Bronchial epithelial cell (primary cell): Measurements from ENCODE around the gene CDC42BPA. TPM values are rescaled to one million over a fixed set of nuclear protein-coding genes. Genes with fewer than 3 reads are reported as not detected.
A peak's percentile ranks its signal among the peaks of the same experiment; 100 is the strongest.

Experiments used
- DNase-seq: peaks from one replicate; pipeline ENCODE4 v3.0.0-alpha.2; 2010; ENCODE audit warnings: low read depth
- FAIRE-seq: peaks from 2 replicates; lab custom pipeline; 2011; peaks lifted over from hg19 to GRCh38; lab: Jason Lieb, UNC
- H3K27me3 ChIP-seq: 2 replicates; pipeline ENCODE4 v1.5.1; 2011; ENCODE audit warnings: low read length; ENCODE audit not compliant: control insufficient read depth, insufficient read depth
- H3K36me3 ChIP-seq: 2 replicates; pipeline ENCODE4 v1.5.1; 2011; ENCODE audit warnings: low read length; ENCODE audit not compliant: control insufficient read depth, insufficient read depth
- H3K4me3 ChIP-seq: 2 replicates; pipeline ENCODE4 v1.5.1; 2011; ENCODE audit warnings: mild to moderate bottlenecking, low read depth, low read length, control low read depth
- total RNA-seq: library from RNA; depleted of rRNA; stranded (reverse); fragments of >200 nt; gene quantifications from 2 replicates; pipeline ENCODE4 v1.2.1, GENCODE V29; 2014
- TF ChIP-seq, protein P1 (sequence below): IDR thresholded peaks from 2 replicates; pipeline ENCODE4 v1.5.1; 2011; ENCODE audit warnings: mild to moderate bottlenecking, moderate library complexity, low read length, control low read depth, inconsistent platforms; ENCODE audit not compliant: insufficient read depth, severe bottlenecking

CDC42BPA gene, protein sequence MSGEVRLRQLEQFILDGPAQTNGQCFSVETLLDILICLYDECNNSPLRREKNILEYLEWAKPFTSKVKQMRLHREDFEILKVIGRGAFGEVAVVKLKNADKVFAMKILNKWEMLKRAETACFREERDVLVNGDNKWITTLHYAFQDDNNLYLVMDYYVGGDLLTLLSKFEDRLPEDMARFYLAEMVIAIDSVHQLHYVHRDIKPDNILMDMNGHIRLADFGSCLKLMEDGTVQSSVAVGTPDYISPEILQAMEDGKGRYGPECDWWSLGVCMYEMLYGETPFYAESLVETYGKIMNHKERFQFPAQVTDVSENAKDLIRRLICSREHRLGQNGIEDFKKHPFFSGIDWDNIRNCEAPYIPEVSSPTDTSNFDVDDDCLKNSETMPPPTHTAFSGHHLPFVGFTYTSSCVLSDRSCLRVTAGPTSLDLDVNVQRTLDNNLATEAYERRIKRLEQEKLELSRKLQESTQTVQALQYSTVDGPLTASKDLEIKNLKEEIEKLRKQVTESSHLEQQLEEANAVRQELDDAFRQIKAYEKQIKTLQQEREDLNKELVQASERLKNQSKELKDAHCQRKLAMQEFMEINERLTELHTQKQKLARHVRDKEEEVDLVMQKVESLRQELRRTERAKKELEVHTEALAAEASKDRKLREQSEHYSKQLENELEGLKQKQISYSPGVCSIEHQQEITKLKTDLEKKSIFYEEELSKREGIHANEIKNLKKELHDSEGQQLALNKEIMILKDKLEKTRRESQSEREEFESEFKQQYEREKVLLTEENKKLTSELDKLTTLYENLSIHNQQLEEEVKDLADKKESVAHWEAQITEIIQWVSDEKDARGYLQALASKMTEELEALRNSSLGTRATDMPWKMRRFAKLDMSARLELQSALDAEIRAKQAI (N-terminal part only)
- total RNA-seq: 25.8 and 43.8 TPM in 2 replicates

DNA sequence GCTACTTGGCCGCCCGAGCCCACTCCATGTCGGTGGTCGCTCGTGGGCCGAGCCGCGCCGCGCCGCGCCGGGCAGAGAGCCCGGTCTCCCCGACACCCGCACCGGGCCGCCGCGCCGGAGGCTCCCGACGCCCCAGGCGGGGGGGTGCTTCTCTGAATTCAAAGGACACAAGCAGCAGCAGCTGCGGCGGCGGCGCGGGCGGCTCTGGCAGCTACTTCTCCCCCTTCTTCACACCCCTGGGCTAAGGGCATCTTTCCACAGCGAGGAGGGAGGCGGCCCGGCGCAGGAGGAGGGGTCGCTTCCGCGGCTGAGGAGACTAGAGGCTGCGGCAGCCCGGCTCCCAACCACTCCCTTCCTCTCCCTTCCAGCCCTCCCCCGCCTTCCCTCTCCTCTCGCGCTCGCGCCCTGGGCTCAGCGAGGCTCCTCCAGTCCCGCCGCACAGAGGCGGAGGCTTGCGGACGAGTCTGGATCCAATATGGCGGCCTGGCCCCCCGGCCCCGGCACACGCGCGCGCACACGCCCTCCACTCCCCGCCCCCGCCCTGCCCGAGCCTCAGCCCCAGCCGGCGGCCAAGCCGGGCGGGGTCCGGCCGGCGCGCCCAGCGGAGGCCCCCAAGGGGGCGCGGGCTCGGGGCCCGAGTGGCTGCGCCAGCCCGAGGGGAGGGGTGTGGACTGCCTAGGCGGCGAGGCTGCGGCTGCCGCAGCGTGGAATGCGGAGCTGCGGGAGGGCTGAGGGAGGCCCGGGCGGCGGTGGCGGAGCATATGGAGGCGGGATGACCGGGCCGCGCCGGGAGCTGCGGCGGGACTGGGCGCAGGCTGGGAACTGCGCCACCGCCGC lies at the start of gene CDC42BPA:
Gene CDC42BPA (minus strand): TSS at position 477 of the 837 bp plus-strand sequence. CDS start 1,310 bp downstream, outside the sequence.
- Histone ChIP-seq H3K27me3 (no peaks in the 10 kb centered on the region), H3K36me3 (no peaks in the 10 kb centered on the region), H3K4me3 (peak within 1 kb of the TSS; percentile 82)
- peak; percentile 73 for DNase-seq
- TF ChIP-seq, protein P1, sequence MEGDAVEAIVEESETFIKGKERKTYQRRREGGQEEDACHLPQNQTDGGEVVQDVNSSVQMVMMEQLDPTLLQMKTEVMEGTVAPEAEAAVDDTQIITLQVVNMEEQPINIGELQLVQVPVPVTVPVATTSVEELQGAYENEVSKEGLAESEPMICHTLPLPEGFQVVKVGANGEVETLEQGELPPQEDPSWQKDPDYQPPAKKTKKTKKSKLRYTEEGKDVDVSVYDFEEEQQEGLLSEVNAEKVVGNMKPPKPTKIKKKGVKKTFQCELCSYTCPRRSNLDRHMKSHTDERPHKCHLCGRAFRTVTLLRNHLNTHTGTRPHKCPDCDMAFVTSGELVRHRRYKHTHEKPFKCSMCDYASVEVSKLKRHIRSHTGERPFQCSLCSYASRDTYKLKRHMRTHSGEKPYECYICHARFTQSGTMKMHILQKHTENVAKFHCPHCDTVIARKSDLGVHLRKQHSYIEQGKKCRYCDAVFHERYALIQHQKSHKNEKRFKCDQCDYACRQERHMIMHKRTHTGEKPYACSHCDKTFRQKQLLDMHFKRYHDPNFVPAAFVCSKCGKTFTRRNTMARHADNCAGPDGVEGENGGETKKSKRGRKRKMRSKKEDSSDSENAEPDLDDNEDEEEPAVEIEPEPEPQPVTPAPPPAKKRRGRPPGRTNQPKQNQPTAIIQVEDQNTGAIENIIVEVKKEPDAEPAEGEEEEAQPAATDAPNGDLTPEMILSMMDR: no peak
- FAIRE-seq: no peak

DNA sequence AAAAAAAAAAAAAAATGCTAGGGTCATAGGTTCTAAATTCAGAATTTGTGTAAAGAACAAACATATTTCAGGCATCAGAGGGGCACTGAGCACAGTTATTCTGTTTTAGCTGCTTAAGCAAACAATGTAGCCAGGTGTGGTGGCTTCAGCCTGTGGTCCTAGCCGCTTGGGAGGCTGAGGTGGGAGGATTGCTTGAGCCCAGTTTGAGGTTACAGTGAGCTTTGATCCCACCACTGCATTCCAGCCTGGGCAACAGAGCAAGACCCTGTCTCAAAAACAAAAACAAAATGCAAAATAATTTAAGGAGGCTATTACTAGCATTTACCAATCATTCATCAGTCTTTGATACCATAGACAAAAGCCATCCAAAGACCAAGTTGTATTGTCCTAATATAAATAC lies 49.7 kb upstream of the CDC42BPA start:
- FAIRE-seq (no peak), DNase-seq (no peak)
- H3K36me3 ChIP-seq: no peaks in the 10 kb centered on the region
- TF ChIP-seq, protein P1: no peak
- no peak overlapping the region for H3K4me3 ChIP-seq
- H3K27me3 ChIP-seq: no peaks in the 10 kb centered on the region

DNA sequence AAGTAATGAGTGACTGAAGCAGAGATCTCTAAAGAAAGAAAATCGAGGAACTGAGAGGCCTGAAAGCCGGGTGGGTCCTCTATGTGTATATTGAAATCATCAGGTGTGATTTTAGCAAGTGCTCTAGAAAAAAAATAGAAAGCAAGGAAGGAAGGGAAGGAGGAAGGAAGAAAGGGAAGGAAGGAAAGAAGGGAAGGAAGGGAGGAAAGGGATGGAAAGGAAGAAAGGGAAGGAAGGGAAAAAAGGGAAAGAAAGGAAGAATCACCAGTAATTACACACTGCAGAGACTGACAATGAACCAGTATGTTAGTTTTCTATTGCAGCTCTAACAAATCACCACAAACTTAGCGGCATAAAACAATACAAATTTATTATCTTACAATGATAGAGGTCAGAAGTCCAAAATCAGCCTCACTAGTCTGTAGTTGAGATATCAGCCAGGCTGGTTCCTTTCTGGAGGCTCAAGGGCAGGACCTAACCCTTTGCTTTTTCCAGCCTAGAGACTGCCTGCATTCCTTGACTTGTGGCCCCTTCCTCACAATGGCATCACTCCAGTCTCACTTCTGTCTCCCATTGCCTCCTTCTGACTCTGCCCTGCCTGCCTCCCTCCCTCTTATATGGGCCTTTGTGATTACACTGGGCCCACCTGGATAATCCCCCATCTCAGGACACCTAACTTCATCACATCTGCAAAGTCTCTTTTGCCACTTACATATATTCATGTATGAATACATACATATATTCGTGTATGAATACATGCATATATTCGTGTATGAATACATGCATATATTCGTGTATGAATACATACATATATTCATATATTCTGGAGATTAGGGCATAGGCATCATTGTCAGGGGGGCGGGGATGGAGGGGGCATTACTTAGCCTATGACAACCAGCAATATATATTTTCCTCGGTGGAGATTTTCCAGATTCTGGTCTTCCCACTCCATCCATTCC lies 47.5 kb upstream of the CDC42BPA start:
- no peak for DNase-seq
- Histone ChIP-seq H3K36me3 (no peaks in the 10 kb centered on the region), H3K27me3 (no peaks in the 10 kb centered on the region), H3K4me3 (no peak overlapping the region)
- no peak for FAIRE-seq
- TF ChIP-seq, protein P1: no peak

DNA sequence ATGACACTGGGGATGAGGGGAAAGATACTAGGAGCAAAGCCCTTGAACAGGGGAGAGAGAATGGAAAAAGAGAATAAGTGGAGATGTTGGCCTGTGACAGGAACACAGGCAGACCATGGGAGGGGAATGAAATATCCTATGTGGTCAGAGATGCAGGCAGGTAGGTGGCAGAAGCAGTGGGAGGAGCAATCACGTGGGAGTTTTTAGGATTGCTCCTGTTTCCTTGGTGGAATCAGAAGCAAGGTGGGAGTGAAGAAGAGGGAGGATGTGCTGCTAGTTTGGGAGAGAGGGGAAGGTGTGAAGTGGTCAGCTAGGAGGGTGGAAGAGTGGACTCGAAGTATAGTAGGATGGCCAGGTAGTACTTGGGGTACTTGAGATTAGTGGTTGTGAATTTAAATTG lies 46.4 kb upstream of the CDC42BPA start:
- TF ChIP-seq, protein P1: no peak
- FAIRE-seq: no peak

More for the DNA sequence above, 46.4 kb upstream of the CDC42BPA start:
- DNase-seq: no peak
- no peak overlapping the region for H3K4me3 ChIP-seq
- H3K36me3 ChIP-seq: no peaks in the 10 kb centered on the region
- no peaks in the 10 kb centered on the region for H3K27me3 ChIP-seq
